ENCODE data around the gene NT5M. TPM values are rescaled to one million over a fixed set of nuclear protein-coding genes. Genes with fewer than 3 reads are reported as not detected.

The NT5M gene
- total RNA-seq, 1 experiment from 2014 or later: 5.5 TPM

- intact Hi-C loops (cut with micrococcal nuclease): no loop called here
- Mint-ChIP-seq H3K36me3 (ENCODE audit: insufficient read depth, unreplicated experiment) (no peaks in the 10 kb centered on the region), H3K4me3 (ENCODE audit: unreplicated experiment) (no peak overlapping the region), H3K4me1 (ENCODE audit: insufficient read depth, unreplicated experiment) (no peaks in the 10 kb centered on the region), H3K27me3 (ENCODE audit: insufficient read depth, unreplicated experiment) (peaks cover 8% of the 10 kb centered on the region), H3K9me3 (ENCODE audit: unreplicated experiment) (no peaks in the 10 kb centered on the region), H3K27ac (ENCODE audit: low read depth, unreplicated experiment) (no peak overlapping the region)
- no peak for DNase-seq (ENCODE audit: unreplicated experiment)
- ChIA-PET CTCF (interaction anchor here (0.7 to 4.1 kb wide), 4 partner anchors 59 to 291 kb away, joined by 3 to 22 read pairs (median 4); no protein-coding TSS in a partner anchor), POLR2A (no interaction called here)
- BruUV-seq (replicated peaks): no TSS peak
- no peak for TF ChIP-seq CTCF (IDR thresholded peaks at IDR 0.05; ENCODE audit: unreplicated experiment)
Observed at GRCh38 chr17:17350491-17351355, 47.5 kb downstream of the NT5M start.

- BruUV-seq (replicated peaks): no TSS peak
- DNase-seq (ENCODE audit: unreplicated experiment): no peak
- no peak for TF ChIP-seq CTCF (IDR thresholded peaks at IDR 0.05; ENCODE audit: unreplicated experiment)
- CTCF ChIA-PET: interaction anchor here (0.7 to 7.2 kb wide), 2 partner anchors 263 to 290 kb away, joined by 4 to 82 read pairs; no protein-coding TSS in a partner anchor
- no peak overlapping the region for H3K27ac Mint-ChIP-seq (ENCODE audit: low read depth, unreplicated experiment)
- H3K36me3 Mint-ChIP-seq (ENCODE audit: insufficient read depth, unreplicated experiment): no peaks in the 10 kb centered on the region
- H3K9me3 Mint-ChIP-seq (ENCODE audit: unreplicated experiment): no peaks in the 10 kb centered on the region
- no peaks in the 10 kb centered on the region for H3K4me1 Mint-ChIP-seq (ENCODE audit: insufficient read depth, unreplicated experiment)
- H3K4me3 Mint-ChIP-seq (ENCODE audit: unreplicated experiment): no peak overlapping the region
- peaks cover 8% of the 10 kb centered on the region for H3K27me3 Mint-ChIP-seq (ENCODE audit: insufficient read depth, unreplicated experiment)
- POLR2A ChIA-PET: no interaction called here
- intact Hi-C loops (cut with micrococcal nuclease): no loop called here
Observed at GRCh38 chr17:17351356-17351891, 48.3 kb downstream of the NT5M start.

- no peak overlapping the region for H3K27ac Mint-ChIP-seq (ENCODE audit: low read depth, unreplicated experiment)
- intact Hi-C loops (cut with micrococcal nuclease): no loop called here
- BruUV-seq (replicated peaks): no TSS peak
- no peaks in the 10 kb centered on the region for H3K36me3 Mint-ChIP-seq (ENCODE audit: insufficient read depth, unreplicated experiment)
- H3K27me3 Mint-ChIP-seq (ENCODE audit: insufficient read depth, unreplicated experiment): peaks cover 8% of the 10 kb centered on the region
- ChIA-PET CTCF (interaction anchor here (0.8 to 7.2 kb wide), 2 partner anchors 262 to 289 kb away, joined by 3 to 82 read pairs; no protein-coding TSS in a partner anchor), POLR2A (no interaction called here)
- H3K4me3 Mint-ChIP-seq (ENCODE audit: unreplicated experiment): no peak overlapping the region
- no peak for DNase-seq (ENCODE audit: unreplicated experiment)
- TF ChIP-seq CTCF (IDR thresholded peaks at IDR 0.05; ENCODE audit: unreplicated experiment): no peak
- no peaks in the 10 kb centered on the region for H3K4me1 Mint-ChIP-seq (ENCODE audit: insufficient read depth, unreplicated experiment)
- no peaks in the 10 kb centered on the region for H3K9me3 Mint-ChIP-seq (ENCODE audit: unreplicated experiment)
Observed at GRCh38 chr17:17351901-17352781, 49.0 kb downstream of the NT5M start.

All from MCF 10A (cell line).